Subcutaneous preadipocyte (primary cell): ENCODE results near the gene SPCS1. TPM values are rescaled to one million over a fixed set of nuclear protein-coding genes. Genes with fewer than 3 reads are reported as not detected.

Experiments used
- small RNA-seq: library from RNA; depleted of rRNA; stranded (forward); fragments of <200 nt; gene quantifications from one replicate; pipeline ENCODE3, GENCODE V24; 2012
- total RNA-seq: library from RNA; depleted of rRNA; stranded (reverse); fragments of >200 nt; gene quantifications from 2 replicates; pipeline ENCODE4 v1.2.3, GENCODE V29; 2012

Gene SPCS1
- 52.6 and 73.1 TPM in 2 replicates for total RNA-seq

DNA sequence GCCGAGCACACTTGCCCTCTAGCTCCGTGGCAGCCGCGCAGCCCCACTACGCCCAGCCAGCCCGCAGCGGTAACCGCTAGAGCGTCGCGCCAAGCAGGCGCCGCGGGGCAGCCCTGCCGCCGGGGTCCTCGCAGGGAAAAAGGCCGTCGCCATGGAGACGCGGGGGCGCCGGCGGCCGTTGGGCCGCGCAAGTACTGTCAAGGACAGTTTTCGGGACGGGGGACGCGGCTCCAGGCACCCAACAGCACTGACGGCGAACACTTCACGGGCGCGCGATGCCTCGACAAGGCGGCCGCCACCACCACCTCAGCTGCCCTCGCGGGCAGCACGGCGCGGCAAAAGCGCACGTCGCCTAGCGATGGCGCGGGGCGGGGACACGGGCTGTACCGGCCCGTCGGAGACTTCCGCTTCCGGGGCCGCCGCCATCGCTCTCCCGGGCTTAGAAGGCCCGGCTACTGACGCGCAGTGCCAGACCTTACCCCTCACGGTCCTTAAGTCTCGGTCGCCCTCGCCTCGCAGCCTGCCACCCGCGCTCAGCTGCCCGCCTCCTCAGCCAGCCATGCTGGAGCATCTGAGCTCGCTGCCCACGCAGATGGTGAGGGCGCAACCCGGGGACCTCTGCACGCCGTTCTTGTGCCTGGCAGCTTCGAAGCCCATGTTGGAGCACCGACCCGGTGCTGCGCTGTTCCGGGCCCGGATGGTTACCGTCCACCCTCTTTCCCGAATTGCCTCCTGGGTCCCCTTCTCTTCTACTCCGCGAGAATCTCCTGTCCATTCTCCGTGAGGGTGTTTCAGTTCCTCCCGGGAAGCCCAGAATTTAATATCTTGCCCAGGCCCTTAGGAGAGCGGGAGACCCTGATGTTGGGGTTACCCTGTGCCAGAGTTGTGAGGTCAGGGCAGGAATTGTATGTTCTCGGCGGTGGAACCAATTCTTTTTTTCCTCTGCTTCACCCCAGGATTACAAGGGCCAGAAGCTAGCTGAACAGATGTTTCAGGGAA, at the start of gene SPCS1, which contains the start of gene GLT8D1:
Gene SPCS1, plus strand, starts transcription at position 419 of the 999 bp plus-strand sequence. Its CDS starts 141 bp downstream, at position 560.
Gene GLT8D1, minus strand, starts transcription at position 104 of the 999 bp plus-strand sequence. CDS start 5,331 bp downstream, outside the sequence.

DNA sequence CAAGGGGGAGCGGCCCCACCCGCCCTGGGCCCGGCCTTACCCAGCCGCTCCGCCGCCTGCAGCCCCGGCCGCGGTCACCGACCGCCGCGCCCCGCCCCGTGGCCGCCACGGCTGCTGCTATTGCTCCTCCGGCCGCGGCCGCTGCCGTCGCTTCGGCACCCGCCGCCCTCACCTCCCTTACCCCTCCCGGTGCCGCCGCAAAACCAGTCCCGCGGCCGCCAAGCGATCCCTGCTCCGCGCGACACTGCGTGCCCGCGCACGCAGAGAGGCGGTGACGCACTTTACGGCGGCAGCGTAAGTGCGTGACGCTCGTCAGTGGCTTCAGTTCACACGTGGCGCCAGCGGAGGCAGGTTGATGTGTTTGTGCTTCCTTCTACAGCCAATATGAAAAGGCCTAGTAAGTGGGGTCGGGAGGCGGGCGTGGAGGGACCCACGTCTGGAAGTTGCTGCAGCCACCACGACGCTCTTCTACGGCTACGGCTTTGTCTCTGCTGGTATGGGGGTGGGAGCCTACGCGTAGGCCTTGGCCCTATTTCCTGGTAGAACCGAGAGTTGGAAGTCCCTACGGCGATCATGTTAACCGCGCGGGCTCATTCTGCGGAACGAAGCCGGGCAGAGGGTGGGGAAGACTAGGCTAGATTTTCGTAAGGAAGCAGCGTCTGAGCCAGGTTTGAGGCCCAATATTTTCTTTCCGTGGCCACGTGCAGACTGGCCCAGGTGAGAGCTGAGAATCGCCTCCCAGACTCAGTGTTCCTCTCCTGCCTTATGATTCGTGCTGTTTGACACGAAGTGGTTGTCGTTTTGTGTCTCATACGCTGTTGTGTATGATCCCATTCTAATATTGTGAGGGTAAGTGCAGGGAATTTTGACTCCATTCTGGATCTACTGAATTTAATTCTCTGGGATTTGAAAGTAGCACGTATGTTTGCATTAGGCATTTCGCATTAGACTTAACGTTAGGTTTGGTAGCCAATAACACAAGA, 19.9 kb upstream of the SPCS1 start, which contains the start of the genes GNL3 and PBRM1:
Gene GNL3, plus strand, starts transcription at position 324 of the 983 bp plus-strand sequence. Its CDS starts 61 bp downstream, at position 385.
Gene PBRM1, minus strand, starts transcription at position 205 of the 983 bp plus-strand sequence.

Small RNA genes lying within 50 kb of the gene (small RNA-seq; reads per million reads assigned to genes)
- gene AC006254.2 = not detected
- gene RF00569 = 24,100 reads per million, percentile 100 among the genes with 10 or more reads in this experiment
- gene RF01183 = not detected
- gene SNORD19 = not detected
- not detected for gene SNORD19B
- gene SNORD69 = 1,188 reads per million, percentile 100 among the genes with 10 or more reads in this experiment

Other genes with a start within 250 kb of the SPCS1 start
- gene STAB1, start 210.8 kb upstream of the SPCS1 start, total RNA-seq = 0.20 and 1.8 TPM in 2 replicates
- gene NT5DC2, start 172.2 kb upstream of the SPCS1 start, total RNA-seq = 44.5 and 52.8 TPM in 2 replicates
- 5.9 and 7.4 TPM in 2 replicates for gene UQCC5, start 169.5 kb upstream of the SPCS1 start, total RNA-seq
- 52.9 and 75.7 TPM in 2 replicates for gene PBRM1, start 20.2 kb upstream of the SPCS1 start, total RNA-seq
- 121 and 159 TPM in 2 replicates for gene GNL3, start 20.1 kb upstream of the SPCS1 start, total RNA-seq
- gene GLT8D1, start 315 bp upstream of the SPCS1 start, total RNA-seq = 68.8 and 81.9 TPM in 2 replicates
- 22.4 and 35.4 TPM in 2 replicates for gene NEK4, start 64.8 kb downstream of the SPCS1 start, total RNA-seq
- gene ITIH1, start 71.5 kb downstream of the SPCS1 start, total RNA-seq = not detected in 2 replicates
- gene ITIH3, start 88.7 kb downstream of the SPCS1 start, total RNA-seq = not detected in 2 replicates
- gene ITIH4, start 124.6 kb downstream of the SPCS1 start, total RNA-seq = under 0.01 and 1.8 TPM in 2 replicates
- gene MUSTN1, start 128.9 kb downstream of the SPCS1 start, total RNA-seq = not detected in 2 replicates
- 12.9 and 14.5 TPM in 2 replicates for gene STIMATE, start 191.4 kb downstream of the SPCS1 start, total RNA-seq